Activated B cell treated with CpG ODN at 0.5 μM for 24 hours (primary cell): ENCODE results near the gene EXOSC2. TPM values are rescaled to one million over a fixed set of nuclear protein-coding genes. Genes with fewer than 3 reads are reported as not detected.
A peak's percentile ranks its signal among the peaks of the same experiment; 100 is the strongest.

ENCODE experiments used
- ATAC-seq: fragments of 200-7000 bp; cut with Tn5 transposase; one replicate; pipeline ENCODE4 v1.10.0; 2021; ENCODE audit warnings: low read depth, mild to moderate bottlenecking, moderate library complexity
- CTCF ChIA-PET: fragments of 350-600 bp; sonication (Branson Sonifier 250); formaldehyde crosslinking; loops from one replicate; lab custom pipeline; 2021; ENCODE audit warnings: antibody characterized with exemption; lab: Charles Lee
- POLR2A ChIA-PET: fragments of 350-600 bp; sonication (Branson Sonifier 250); formaldehyde crosslinking; loops from one replicate; lab custom pipeline; 2021; ENCODE audit warnings: antibody characterized with exemption; lab: Charles Lee
- DNase-seq: peaks from one replicate; pipeline ENCODE4 v3.0.0; 2022
- H3K27ac Mint-ChIP-seq: one replicate; pipeline ENCODE4 v1.8.0; 2020; ENCODE audit warnings: mixed read lengths
- H3K27me3 Mint-ChIP-seq: one replicate; pipeline ENCODE4 v1.8.0; 2021; ENCODE audit warnings: mixed read lengths
- H3K36me3 Mint-ChIP-seq: one replicate; pipeline ENCODE4 v1.8.0; 2021; ENCODE audit warnings: low read depth, mixed read lengths
- H3K4me1 Mint-ChIP-seq: one replicate; pipeline ENCODE4 v1.8.0; 2021; ENCODE audit warnings: mixed read lengths
- H3K4me3 Mint-ChIP-seq: one replicate; pipeline ENCODE4 v1.8.0; 2020; ENCODE audit warnings: mild to moderate bottlenecking, mixed read lengths
- H3K9me3 Mint-ChIP-seq: one replicate; pipeline ENCODE4 v1.8.0; 2020; ENCODE audit warnings: mixed read lengths
- CTCF ChIP-seq: fragments of 200-600 bp; IDR thresholded peaks from one replicate; pipeline ENCODE4 v1.8.0; 2022; ENCODE audit warnings: antibody characterized with exemption, mild to moderate bottlenecking
- intact Hi-C: fragments of 100-400 bp; cut with micrococcal nuclease; formaldehyde crosslinking; loops from one replicate; pipeline ENCODE4 v1.15.1; 2024
- total RNA-seq: library from RNA; stranded (reverse); gene quantifications from 2 replicates; pipeline ENCODE4 v1.2.3, GENCODE V29; 2022

EXOSC2 gene
- total RNA-seq, 1 donor from 2014 or later = 54.8 TPM

DNA sequence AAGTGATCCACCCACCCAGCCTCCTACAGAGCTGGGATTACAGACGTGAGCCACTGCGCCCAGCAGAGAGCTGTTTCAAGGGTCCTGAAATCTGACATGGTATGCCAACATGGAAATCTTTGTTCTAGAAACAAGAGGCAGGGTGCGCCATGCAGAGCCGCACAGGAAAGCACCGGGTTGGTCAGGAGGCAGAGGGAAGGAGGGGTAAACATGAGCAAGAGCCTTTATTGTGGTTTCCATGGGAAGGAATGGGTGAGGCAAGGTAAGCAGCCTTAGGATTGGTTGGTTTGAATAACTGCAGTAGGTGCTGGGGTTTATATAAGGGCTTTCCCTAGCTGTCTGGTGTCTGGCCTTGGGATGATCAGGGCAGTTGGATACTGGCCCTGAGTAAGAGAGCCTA lies 5.5 kb upstream of the EXOSC2 start:
- peaks cover 2% of the 10 kb centered on the region for H3K4me1 Mint-ChIP-seq
- no peak overlapping the region for H3K27ac Mint-ChIP-seq
- intact Hi-C loops = no loop called here
- TF ChIP-seq CTCF = no peak
- peaks cover 4% of the 10 kb centered on the region for H3K27me3 Mint-ChIP-seq
- ChIA-PET CTCF (no interaction called here), POLR2A (no interaction called here)
- no peaks in the 10 kb centered on the region for H3K36me3 Mint-ChIP-seq
- ATAC-seq (no peak), DNase-seq (no peak)
- no peak overlapping the region for H3K4me3 Mint-ChIP-seq
- H3K9me3 Mint-ChIP-seq = peaks cover 2% of the 10 kb centered on the region

DNA sequence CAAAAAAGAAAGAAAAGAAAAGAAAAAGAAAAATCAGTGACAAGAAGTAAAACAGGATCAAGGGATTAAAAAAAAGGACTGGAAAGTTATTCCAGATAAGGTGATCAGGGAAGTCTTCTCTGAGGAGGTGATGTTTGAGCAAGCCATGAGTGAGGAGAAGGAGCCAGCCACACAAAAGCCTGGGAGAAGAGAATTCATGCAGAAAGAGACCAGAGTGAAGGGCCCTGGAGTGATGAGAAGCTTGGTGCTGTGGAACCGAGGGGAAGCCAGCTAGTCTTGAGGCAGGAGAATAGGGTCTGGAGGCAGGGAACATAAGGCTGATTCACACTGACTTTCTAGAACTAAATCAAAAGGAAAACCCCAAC lies 4.0 kb upstream of the EXOSC2 start:
- no peak overlapping the region for H3K4me3 Mint-ChIP-seq
- TF ChIP-seq CTCF = no peak
- ChIA-PET POLR2A (no interaction called here), CTCF (interaction anchor here (1.0 to 1.9 kb wide), 3 partner anchors 13 to 357 kb away, joined by 3 to 6 read pairs (median 3); no protein-coding TSS in a partner anchor)
- no peak for ATAC-seq
- peaks cover 8% of the 10 kb centered on the region for H3K36me3 Mint-ChIP-seq
- peaks cover 4% of the 10 kb centered on the region for H3K27me3 Mint-ChIP-seq
- no peak overlapping the region for H3K27ac Mint-ChIP-seq
- H3K4me1 Mint-ChIP-seq = peaks cover 9% of the 10 kb centered on the region
- intact Hi-C loops = no loop called here
- DNase-seq = no peak
- peaks cover 2% of the 10 kb centered on the region for H3K9me3 Mint-ChIP-seq

GRCh38 chr9:130689937-130690700 lies 3.5 kb upstream of the EXOSC2 start:
- DNase-seq = no peak
- Mint-ChIP-seq H3K36me3 (peaks cover 10% of the 10 kb centered on the region), H3K4me1 (peaks cover 14% of the 10 kb centered on the region), H3K9me3 (peaks cover 2% of the 10 kb centered on the region), H3K27me3 (peaks cover 4% of the 10 kb centered on the region), H3K27ac (no peak overlapping the region), H3K4me3 (peak overlapping the region; percentile 0)
- no peak for TF ChIP-seq CTCF
- intact Hi-C loops = loop anchor here (5.0 kb wide), 1 partner anchor 437 kb away; the partner anchor contains the start of gene NUP214
- CTCF ChIA-PET = interaction anchor here (1.0 to 1.9 kb wide), 3 partner anchors 12 to 357 kb away, joined by 3 to 6 read pairs (median 3); no protein-coding TSS in a partner anchor
- ATAC-seq = no peak
- POLR2A ChIA-PET = no interaction called here

DNA sequence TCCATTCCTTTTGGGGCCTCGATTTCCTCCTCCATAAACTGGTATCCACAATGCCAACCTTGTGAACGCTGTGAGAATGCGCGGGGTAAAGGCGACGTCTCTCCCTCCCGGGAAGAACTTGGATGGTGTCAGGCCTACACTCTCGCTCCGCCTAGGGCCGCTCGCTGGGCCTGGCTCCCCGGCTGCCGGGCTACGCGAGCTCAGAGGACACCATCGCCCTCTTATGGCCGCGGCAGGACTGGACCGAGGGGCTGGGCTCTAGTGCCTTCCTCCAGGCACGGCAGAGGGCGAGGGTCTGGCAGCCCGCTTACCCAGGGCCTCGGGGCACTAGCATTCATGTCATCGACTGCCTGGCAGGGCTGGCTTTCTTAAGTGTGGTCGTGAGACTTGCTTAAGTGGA lies 1.3 kb upstream of the EXOSC2 start:
- POLR2A ChIA-PET = interaction anchor here (0.7 to 1.9 kb wide), 4 partner anchors 9 to 433 kb away, joined by 6 to 8 read pairs (median 7); partner anchors contain the start of gene NUP214
- H3K4me3 Mint-ChIP-seq = peak overlapping the region; percentile 94
- no peak overlapping the region for H3K27ac Mint-ChIP-seq
- no peak for TF ChIP-seq CTCF
- peaks cover 25% of the 10 kb centered on the region for H3K4me1 Mint-ChIP-seq
- H3K27me3 Mint-ChIP-seq = peaks cover 3% of the 10 kb centered on the region
- ATAC-seq = no peak
- DNase-seq = no peak
- H3K36me3 Mint-ChIP-seq = peaks cover 31% of the 10 kb centered on the region
- intact Hi-C loops = loop anchor here (5.0 kb wide), 1 partner anchor 435 kb away; the partner anchor contains the start of gene NUP214
- CTCF ChIA-PET = interaction anchor here (1.4 to 2.1 kb wide), 3 partner anchors 8 to 10 kb away, joined by 6 to 17 read pairs (median 16); no protein-coding TSS in a partner anchor
- H3K9me3 Mint-ChIP-seq = no peaks in the 10 kb centered on the region

GRCh38 chr9:130693101-130693425 lies 517 bp upstream of the EXOSC2 start:
- TF ChIP-seq CTCF = no peak
- Mint-ChIP-seq H3K36me3 (peaks cover 38% of the 10 kb centered on the region), H3K4me1 (peaks cover 28% of the 10 kb centered on the region), H3K27me3 (no peaks in the 10 kb centered on the region), H3K27ac (peak overlapping the region; percentile 93), H3K9me3 (no peaks in the 10 kb centered on the region), H3K4me3 (peak overlapping the region; percentile 94)
- intact Hi-C loops = loop anchor here (1.0 to 5.0 kb wide), 2 partner anchors 19 to 434 kb away; partner anchors contain the start of gene NUP214
- POLR2A ChIA-PET = interaction anchor here (0.7 to 1.9 kb wide), 11 partner anchors 11 to 1612 kb away, joined by 3 to 9 read pairs (median 4); partner anchors contain the start of genes DOLPP1 and NUP214
- CTCF ChIA-PET = interaction anchor here (0.8 to 2.1 kb wide), 10 partner anchors 8 to 232 kb away, joined by 3 to 17 read pairs (median 4); no protein-coding TSS in a partner anchor
- ATAC-seq (no peak), DNase-seq (no peak)
